Bronchial epithelial cell (primary cell): ENCODE measurements around the gene PAK1. TPM values are rescaled to one million over a fixed set of nuclear protein-coding genes. Genes with fewer than 3 reads are reported as not detected.

Experiments used
- DNase-seq: peaks from one replicate; pipeline ENCODE4 v3.0.0-alpha.2; 2010; ENCODE audit warnings: low read depth
- FAIRE-seq: peaks from 2 replicates; lab custom pipeline; 2011; peaks lifted over from hg19 to GRCh38; lab: Jason Lieb, UNC
- H3K27me3 ChIP-seq: 2 replicates; pipeline ENCODE4 v1.5.1; 2011; ENCODE audit warnings: low read length; ENCODE audit not compliant: control insufficient read depth, insufficient read depth
- H3K36me3 ChIP-seq: 2 replicates; pipeline ENCODE4 v1.5.1; 2011; ENCODE audit warnings: low read length; ENCODE audit not compliant: control insufficient read depth, insufficient read depth
- H3K4me3 ChIP-seq: 2 replicates; pipeline ENCODE4 v1.5.1; 2011; ENCODE audit warnings: mild to moderate bottlenecking, low read depth, low read length, control low read depth
- CTCF ChIP-seq: IDR thresholded peaks from 2 replicates; pipeline ENCODE4 v1.5.1; 2011; ENCODE audit warnings: mild to moderate bottlenecking, moderate library complexity, low read length, control low read depth, inconsistent platforms; ENCODE audit not compliant: insufficient read depth, severe bottlenecking
- total RNA-seq: library from RNA; depleted of rRNA; stranded (reverse); fragments of >200 nt; gene quantifications from 2 replicates; pipeline ENCODE4 v1.2.1, GENCODE V29; 2014

PAK1 gene
- total RNA-seq, 1 donor from 2014 or later: 35.8 TPM

GRCh38 chr11:77284476-77285468, 189.1 kb downstream of the PAK1 start:
- FAIRE-seq (no peak), DNase-seq (no peak)
- no peaks in the 10 kb centered on the region for H3K27me3 ChIP-seq
- H3K4me3 ChIP-seq: no peak overlapping the region
- TF ChIP-seq CTCF: no peak
- no peaks in the 10 kb centered on the region for H3K36me3 ChIP-seq

- no peak for TF ChIP-seq CTCF
- no peak for DNase-seq
- FAIRE-seq: no peak
Measured at GRCh38 chr11:77283101-77283500, 190.8 kb downstream of the PAK1 start.

GRCh38 chr11:77278595-77279506, 195.0 kb downstream of the PAK1 start:
- Histone ChIP-seq H3K27me3 (no peaks in the 10 kb centered on the region), H3K36me3 (no peaks in the 10 kb centered on the region), H3K4me3 (no peak overlapping the region)
- DNase-seq (peak; percentile 84), FAIRE-seq (no peak)
- TF ChIP-seq CTCF: no peak

More at GRCh38 chr11:77283101-77283500, 190.8 kb downstream of the PAK1 start:
- no peak overlapping the region for H3K4me3 ChIP-seq
- H3K27me3 ChIP-seq: no peaks in the 10 kb centered on the region
- H3K36me3 ChIP-seq: no peaks in the 10 kb centered on the region

GRCh38 chr11:77276271-77276670, 197.6 kb downstream of the PAK1 start:
- H3K36me3 ChIP-seq: no peaks in the 10 kb centered on the region
- TF ChIP-seq CTCF: no peak
- no peak for DNase-seq
- no peak overlapping the region for H3K4me3 ChIP-seq
- H3K27me3 ChIP-seq: no peaks in the 10 kb centered on the region
- no peak for FAIRE-seq

Other genes with a start within 250 kb of the PAK1 start
- not detected in 2 replicates for gene GDPD4, start 172.4 kb downstream of the PAK1 start, total RNA-seq
- gene AQP11, start 115.9 kb upstream of the PAK1 start, total RNA-seq: 0.26 and 0.53 TPM in 2 replicates
- 184 and 221 TPM in 2 replicates for gene CLNS1A, start 163.7 kb upstream of the PAK1 start, total RNA-seq